Stomach smooth muscle (tissue), 2 donors: ENCODE results near the gene FAM3A.

Source experiments
- H3K27ac ChIP-seq: one replicate; pipeline ENCODE4 v1.7.0; 2013; ENCODE audit warnings: mild to moderate bottlenecking, low read length, inconsistent platforms
- H3K27me3 ChIP-seq, 2 donors: one replicate each; pipeline ENCODE4 v1.7.0; 2013; ENCODE audit warnings: low read length in 2 of 2; ENCODE audit not compliant: insufficient read depth in 2 of 2, control insufficient read depth in 1 of 2
- H3K36me3 ChIP-seq, 2 donors: one replicate each; pipeline ENCODE4 v1.7.0; 2013; ENCODE audit warnings: low read length in 2 of 2; ENCODE audit not compliant: control insufficient read depth in 2 of 2, insufficient read depth in 2 of 2
- H3K4me1 ChIP-seq: one replicate; pipeline ENCODE4 v1.7.0; 2013; ENCODE audit warnings: low read length; ENCODE audit not compliant: control insufficient read depth, insufficient read depth
- H3K4me3 ChIP-seq, 2 donors: one replicate each; pipeline ENCODE4 v1.7.0; 2013; ENCODE audit warnings: low read length in 2 of 2
- H3K9ac ChIP-seq, 2 donors: one replicate each; pipeline ENCODE4 v1.7.0; 2013; ENCODE audit warnings: low read length in 2 of 2, mild to moderate bottlenecking in 1 of 2
- H3K9me3 ChIP-seq, 2 donors: one replicate each; pipeline ENCODE4 v1.7.0; 2013; ENCODE audit warnings: low read length in 2 of 2; ENCODE audit not compliant: control insufficient read depth in 2 of 2
- donor health status: healthy.
- donor health status: Pancreatic carcinoma.

Gene FAM3A

GRCh38 chrX:154458954-154459778, 56.9 kb downstream of the FAM3A start:
- no peaks in the 10 kb centered on the region for H3K9me3 ChIP-seq
- H3K4me3 ChIP-seq = peak overlapping the region; percentile 53 to 75
- H3K27me3 ChIP-seq = no peaks in the 10 kb centered on the region
- peak overlapping the region; percentile 33 to 51 for H3K9ac ChIP-seq
- H3K27ac ChIP-seq = no peak overlapping the region
- H3K36me3 ChIP-seq = peaks cover 0 to 2% of the 10 kb centered on the region in 2 donors
- H3K4me1 ChIP-seq = peaks cover 7% of the 10 kb centered on the region

GRCh38 chrX:154458116-154458953, 57.7 kb downstream of the FAM3A start, which contains the start of gene PLXNA3:
Gene PLXNA3, plus strand, starts transcription at chrX:154458281. Its CDS starts 1,903 bp downstream, at chrX:154460184.
- Histone ChIP-seq H3K4me3 (peak within 1 kb of the TSS; percentile 53 to 75), H3K9ac (peak within 1 kb of the TSS; percentile 33 to 51), H3K36me3 (peaks cover 0 to 2% of the 10 kb centered on the region in 2 donors), H3K27ac (no peak within 1 kb of the TSS), H3K4me1 (peaks cover 7% of the 10 kb centered on the region), H3K9me3 (no peaks in the 10 kb centered on the region), H3K27me3 (no peaks in the 10 kb centered on the region)

- Histone ChIP-seq H3K27me3 (peaks cover 0 to 2% of the 10 kb centered on the region in 2 donors), H3K9ac (no peak overlapping the region), H3K4me1 (peaks cover 7% of the 10 kb centered on the region), H3K27ac (no peak overlapping the region), H3K4me3 (peak overlapping the region in 1 of 2 donors; percentile 72), H3K36me3 (peaks cover 0 to 2% of the 10 kb centered on the region in 2 donors), H3K9me3 (no peaks in the 10 kb centered on the region)
Measured at GRCh38 chrX:154457491-154458115, 58.4 kb downstream of the FAM3A start.
